Lower leg skin (tissue), 3 donors: Measurements from ENCODE around the gene FGF18.
"Not testable (repeated sequence)": the region's sequence is repeated elsewhere in the genome, so short reads cannot be mapped to it uniquely, and the experiment has no call there.

ENCODE experiments used
- POLR2A ChIP-seq, 2 donors: fragments of 450-650 bp; IDR thresholded peaks; one replicate each; pipeline ENCODE4 v1.6.1; 2016 to 2017; ENCODE audit warnings: antibody characterized with exemption in 2 of 2, mild to moderate bottlenecking in 1 of 2, moderate library complexity in 1 of 2
- TF ChIP-seq, protein P1 (sequence below), 3 donors: fragments of 450-650 bp; IDR thresholded peaks; one replicate each; pipeline ENCODE4 v1.5.1; 2016; ENCODE audit warnings: antibody characterized with exemption in 3 of 3, mild to moderate bottlenecking in 3 of 3, moderate library complexity in 2 of 3

DNA sequence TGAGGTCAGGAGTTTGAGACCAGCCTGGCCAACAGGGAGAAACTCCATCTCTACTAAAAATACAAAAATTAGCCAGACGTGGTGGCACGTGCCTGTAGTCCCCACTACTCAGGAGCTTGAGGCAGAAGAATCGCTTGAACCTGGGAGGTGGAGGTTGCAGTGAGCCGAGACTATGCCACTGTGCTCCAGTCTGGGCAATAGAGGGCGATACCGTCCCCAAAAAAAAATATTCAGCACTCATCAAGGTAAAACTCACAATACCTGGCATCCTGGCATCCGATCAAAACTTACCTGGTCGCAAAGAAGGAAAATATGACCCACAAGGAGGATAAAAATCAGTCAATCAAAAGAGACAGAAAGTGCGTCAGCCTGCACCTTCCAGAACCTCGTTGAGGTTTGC lies 48.6 kb upstream of the FGF18 start:
- TF ChIP-seq, protein P1, sequence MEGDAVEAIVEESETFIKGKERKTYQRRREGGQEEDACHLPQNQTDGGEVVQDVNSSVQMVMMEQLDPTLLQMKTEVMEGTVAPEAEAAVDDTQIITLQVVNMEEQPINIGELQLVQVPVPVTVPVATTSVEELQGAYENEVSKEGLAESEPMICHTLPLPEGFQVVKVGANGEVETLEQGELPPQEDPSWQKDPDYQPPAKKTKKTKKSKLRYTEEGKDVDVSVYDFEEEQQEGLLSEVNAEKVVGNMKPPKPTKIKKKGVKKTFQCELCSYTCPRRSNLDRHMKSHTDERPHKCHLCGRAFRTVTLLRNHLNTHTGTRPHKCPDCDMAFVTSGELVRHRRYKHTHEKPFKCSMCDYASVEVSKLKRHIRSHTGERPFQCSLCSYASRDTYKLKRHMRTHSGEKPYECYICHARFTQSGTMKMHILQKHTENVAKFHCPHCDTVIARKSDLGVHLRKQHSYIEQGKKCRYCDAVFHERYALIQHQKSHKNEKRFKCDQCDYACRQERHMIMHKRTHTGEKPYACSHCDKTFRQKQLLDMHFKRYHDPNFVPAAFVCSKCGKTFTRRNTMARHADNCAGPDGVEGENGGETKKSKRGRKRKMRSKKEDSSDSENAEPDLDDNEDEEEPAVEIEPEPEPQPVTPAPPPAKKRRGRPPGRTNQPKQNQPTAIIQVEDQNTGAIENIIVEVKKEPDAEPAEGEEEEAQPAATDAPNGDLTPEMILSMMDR (IDR thresholded peaks at IDR 0.05): not testable (repeated sequence)
- TF ChIP-seq POLR2A (IDR thresholded peaks at IDR 0.05): not testable (repeated sequence)
